Liver (tissue), 9 donors: ENCODE results near the gene TMEM222. TPM values are rescaled to one million over a fixed set of nuclear protein-coding genes. Genes with fewer than 3 reads are reported as not detected.

Source experiments
- DNase-seq: peaks from one replicate; pipeline ENCODE4 v3.0.0-alpha.2; 2017; ENCODE audit warnings: low spot score
- H3K27ac ChIP-seq, 2 donors: one replicate each; pipeline ENCODE4 v1.7.0; 2013; ENCODE audit warnings: inconsistent platforms in 2 of 2, low read length in 2 of 2, control low read depth in 1 of 2, low read depth in 1 of 2, mild to moderate bottlenecking in 1 of 2
- H3K27me3 ChIP-seq, 4 donors: one replicate each; pipeline versions ENCODE4 v1.6.1 to v1.7.0; 2013; ENCODE audit warnings: low read length in 3 of 4, inconsistent platforms in 1 of 4, mild to moderate bottlenecking in 1 of 4, moderate library complexity in 1 of 4; ENCODE audit not compliant: control insufficient read depth in 4 of 4, insufficient read depth in 4 of 4
- H3K36me3 ChIP-seq, 4 donors: one replicate each; pipeline versions ENCODE4 v1.6.1 to v1.7.0; 2013; ENCODE audit warnings: low read length in 3 of 4, mild to moderate bottlenecking in 3 of 4, low read depth in 1 of 4, moderate library complexity in 1 of 4; ENCODE audit not compliant: control insufficient read depth in 4 of 4, insufficient read depth in 3 of 4
- H3K4me1 ChIP-seq, 4 donors: one replicate each; pipeline versions ENCODE4 v1.6.1 to v1.7.0; 2013; ENCODE audit warnings: low read length in 3 of 4, mild to moderate bottlenecking in 3 of 4, moderate library complexity in 1 of 4; ENCODE audit not compliant: control insufficient read depth in 4 of 4, insufficient read depth in 4 of 4
- H3K4me3 ChIP-seq, 3 donors: one replicate each; pipeline versions ENCODE4 v1.6.1 to v1.7.0; 2013; ENCODE audit warnings: low read length in 3 of 3, control low read depth in 1 of 3, low read depth in 1 of 3, mild to moderate bottlenecking in 1 of 3
- H3K9ac ChIP-seq, 2 donors: one replicate each; pipeline ENCODE4 v1.7.0; 2013; ENCODE audit warnings: low read length in 2 of 2, mild to moderate bottlenecking in 2 of 2, moderate library complexity in 2 of 2, control low read depth in 1 of 2, low read depth in 1 of 2
- H3K9me3 ChIP-seq, 4 donors: one replicate each; pipeline versions ENCODE4 v1.6.1 to v1.7.0; 2013; ENCODE audit warnings: low read length in 3 of 4; ENCODE audit not compliant: control insufficient read depth in 4 of 4
- ATF3 ChIP-seq: IDR thresholded peaks from 2 replicates; pipeline ENCODE4 v1.6.1; 2016; ENCODE audit warnings: antibody characterized with exemption
- CTCF ChIP-seq: fragments of 150-350 bp; IDR thresholded peaks from 2 replicates; pipeline ENCODE4 v1.5.1; 2017; ENCODE audit warnings: improper control_type of control experiment, low read depth, low read length; ENCODE audit not compliant: missing input control
- EGR1 ChIP-seq, 2 donors: IDR thresholded peaks; 2 replicates each; pipeline ENCODE4 v1.6.1; 2016 to 2018; ENCODE audit warnings: antibody characterized with exemption in 2 of 2, low read depth in 2 of 2
- FOXA1 ChIP-seq: IDR thresholded peaks from 2 replicates; pipeline ENCODE4 v1.6.1; 2016; ENCODE audit warnings: antibody characterized with exemption
- FOXA2 ChIP-seq: IDR thresholded peaks from 2 replicates; pipeline ENCODE4 v1.6.1; 2016; ENCODE audit warnings: antibody characterized with exemption
- GABPA ChIP-seq, 2 donors: IDR thresholded peaks in 1 of 2; conservative IDR thresholded peaks in 1 of 2; 2 replicates each; pipeline ENCODE4 v1.6.1; 2016; ENCODE audit warnings: antibody characterized with exemption in 2 of 2, mild to moderate bottlenecking in 1 of 2, moderate library complexity in 1 of 2
- HNF4A ChIP-seq, 2 donors: conservative IDR thresholded peaks; 2 replicates each; pipeline ENCODE4 v1.6.1; 2016; ENCODE audit warnings: antibody characterized with exemption in 2 of 2, mild to moderate bottlenecking in 2 of 2
- HNF4G ChIP-seq: IDR thresholded peaks from 2 replicates; pipeline ENCODE4 v1.6.1; 2016; ENCODE audit warnings: antibody characterized with exemption
- JUND ChIP-seq, 2 donors: IDR thresholded peaks; 2 replicates each; pipeline ENCODE4 v1.6.1; 2016; ENCODE audit warnings: antibody characterized with exemption in 2 of 2
- MAX ChIP-seq: IDR thresholded peaks from 2 replicates; pipeline ENCODE4 v1.6.1; 2016; ENCODE audit warnings: antibody characterized with exemption
- NR2F2 ChIP-seq: IDR thresholded peaks from 2 replicates; pipeline ENCODE4 v1.6.1; 2016; ENCODE audit warnings: antibody characterized with exemption
- RAD21 ChIP-seq, 2 donors: IDR thresholded peaks; 2 replicates each; pipeline ENCODE4 v1.6.1; 2016; ENCODE audit warnings: antibody characterized with exemption in 2 of 2, mild to moderate bottlenecking in 2 of 2
- REST ChIP-seq: IDR thresholded peaks from 2 replicates; pipeline ENCODE4 v1.6.1; 2016; ENCODE audit warnings: antibody characterized with exemption, mild to moderate bottlenecking
- RXRA ChIP-seq, 2 donors: IDR thresholded peaks; 2 replicates each; pipeline ENCODE4 v1.6.1; 2017 to 2018; ENCODE audit warnings: antibody characterized with exemption in 2 of 2, mild to moderate bottlenecking in 1 of 2
- SP1 ChIP-seq: IDR thresholded peaks from 2 replicates; pipeline ENCODE4 v1.6.1; 2018; ENCODE audit warnings: antibody characterized with exemption, mild to moderate bottlenecking
- TAF1 ChIP-seq: conservative IDR thresholded peaks from 2 replicates; pipeline ENCODE4 v1.6.1; 2016; ENCODE audit warnings: antibody characterized with exemption, mild to moderate bottlenecking
- YY1 ChIP-seq: IDR thresholded peaks from 2 replicates; pipeline ENCODE4 v1.6.1; 2016; ENCODE audit warnings: antibody characterized with exemption, mild to moderate bottlenecking
- ZBTB33 ChIP-seq: IDR thresholded peaks from 2 replicates; pipeline ENCODE4 v1.6.1; 2016; ENCODE audit warnings: antibody characterized with exemption
- WGBS: extraction: QIAGEN DNeasy Blood & Tissue Kit; methylation state at CpG from one replicate; pipeline ENCODE4 v1.1.7; 2013; 5-methylcytosine and 5-hydroxymethylcytosine counted together
- polyA plus RNA-seq, 2 donors: library from polyadenylated mRNA; stranded (reverse) in 1 of 2; unstranded in 1 of 2; fragments of 200-250 nt in 1 of 2; fragments of >200 nt in 1 of 2; fragmentation: Nextera tagmentation in 1 of 2; extraction: Ambion mirVana in 1 of 2; gene quantifications; one replicate each; pipeline versions ENCODE4 v1.2.1 to v1.2.3, GENCODE V29; 2013 to 2015
- total RNA-seq, 2 donors: library from RNA; depleted of rRNA; stranded (reverse); fragments of >200 nt; gene quantifications; one replicate each; pipeline ENCODE4 v1.2.3, GENCODE V29; 2014
- donor health status: healthy.
- donor health status: healthy.
- donor health status: healthy.
- donor health status: healthy.
- donor health status: healthy.

Gene TMEM222
- total and polyA plus RNA-seq, 4 donors = 14.7 to 32.9 (median 21.8) TPM

GRCh38 chr1:27345272-27345671, 23.3 kb downstream of the TMEM222 start (continued):
- TF ChIP-seq CTCF (no peak), GABPA (IDR thresholded peaks at IDR 0.05 in 1 of 2, conservative IDR thresholded peaks at IDR 0.05 in 1 of 2) (no peak), HNF4A (conservative IDR thresholded peaks at IDR 0.05) (no peak), ZBTB33 (no peak)

- WGBS = 92% methylated on average over 8 of the region's 8 CpGs
- H3K36me3 ChIP-seq = no peaks in the 10 kb centered on the region
These were observed 24.4 kb downstream of the TMEM222 start for GRCh38 chr1:27346357-27346756.

More at GRCh38 chr1:27346357-27346756, 24.4 kb downstream of the TMEM222 start:
- H3K27me3 ChIP-seq = no peaks in the 10 kb centered on the region
- H3K9ac ChIP-seq = no peak overlapping the region
- H3K9me3 ChIP-seq = no peaks in the 10 kb centered on the region
- H3K27ac ChIP-seq = no peak overlapping the region
- H3K4me1 ChIP-seq = peaks cover 3 to 23% (median 15%) of the 10 kb centered on the region in 4 donors
- DNase-seq = no peak
- TF ChIP-seq EGR1 (IDR thresholded peaks at IDR 0.05; ENCODE audit: low read depth in 2 of 2) (no peak), GABPA (IDR thresholded peaks at IDR 0.05 in 1 of 2, conservative IDR thresholded peaks at IDR 0.05 in 1 of 2) (no peak), SP1 (no peak), YY1 (no peak), RAD21 (IDR thresholded peaks at IDR 0.05) (no peak), ATF3 (no peak), JUND (IDR thresholded peaks at IDR 0.05) (no peak), MAX (no peak), NR2F2 (no peak), HNF4G (no peak), RXRA (IDR thresholded peaks at IDR 0.05) (no peak), FOXA1 (no peak), HNF4A (conservative IDR thresholded peaks at IDR 0.05) (no peak), FOXA2 (no peak), TAF1 (no peak), ZBTB33 (no peak), REST (no peak), CTCF (no peak)
- no peak overlapping the region for H3K4me3 ChIP-seq
